Psoas muscle (tissue), 8 donors: ENCODE measurements around the gene SNRPF. TPM values are rescaled to one million over a fixed set of nuclear protein-coding genes. Genes with fewer than 3 reads are reported as not detected.

Experiments used
- ATAC-seq, 4 donors: fragments of 200-7000 bp; cut with Tn5 transposase; one replicate each; pipeline ENCODE4 v1.9.1; 2020; ENCODE audit warnings: moderate library complexity in 3 of 4, mild to moderate bottlenecking in 2 of 4
- DNase-seq, 2 donors: peaks; one replicate each; pipeline ENCODE4 v3.0.0-alpha.2; 2020
- H3K27ac ChIP-seq: fragments of 200-600 bp; one replicate; pipeline ENCODE4 v1.8.0; 2022
- H3K27me3 ChIP-seq, 3 donors: fragments of 200-600 bp in 1 of 3; one replicate each; pipeline versions ENCODE4 v1.6.1 to v1.8.0; 2013 to 2022; ENCODE audit warnings: low read length in 2 of 3, mild to moderate bottlenecking in 2 of 3, moderate library complexity in 1 of 3; ENCODE audit not compliant: insufficient read depth in 3 of 3
- H3K36me3 ChIP-seq, 2 donors: fragments of 200-600 bp in 1 of 2; one replicate each; pipeline versions ENCODE4 v1.6.1 to v1.8.0; 2013 to 2022; ENCODE audit warnings: low read depth in 1 of 2, mild to moderate bottlenecking in 1 of 2, moderate library complexity in 1 of 2; ENCODE audit not compliant: insufficient read depth in 1 of 2
- H3K4me1 ChIP-seq: fragments of 200-600 bp; one replicate; pipeline ENCODE4 v1.8.0; 2022
- H3K4me3 ChIP-seq: fragments of 200-600 bp; one replicate; pipeline ENCODE4 v1.8.0; 2022; ENCODE audit warnings: mild to moderate bottlenecking
- H3K9me3 ChIP-seq: fragments of 200-600 bp; one replicate; pipeline ENCODE4 v1.8.0; 2022
- CTCF ChIP-seq: fragments of 200-600 bp; IDR thresholded peaks from one replicate; pipeline ENCODE4 v1.8.0; 2022; ENCODE audit warnings: antibody characterized with exemption
- WGBS, 3 donors: extraction: QIAGEN DNeasy Blood & Tissue Kit; methylation state at CpG; one replicate each; pipeline versions ENCODE4 v1.1.6 to v1.1.7; 2013; 5-methylcytosine and 5-hydroxymethylcytosine counted together
- intact Hi-C, 2 donors: fragments of 100-400 bp; cut with DNase I; formaldehyde crosslinking; loops; one replicate each; pipeline versions ENCODE4 v1.11.0 to v1.14.2; 2022
- polyA plus RNA-seq, 3 donors: library from polyadenylated mRNA; stranded (reverse); fragments of 200-250 nt; gene quantifications; one replicate each; pipeline ENCODE4 v1.2.3, GENCODE V29; 2013
- total RNA-seq, 4 donors: library from RNA; stranded (reverse); fragmentation: NEBNext Ultra II Directional in 2 of 4; extraction: Animal tissue kit (Norgen Biotek cat#: 25700) in 2 of 4; gene quantifications; one replicate each; pipeline versions ENCODE4 v1.2.1 to v1.2.4, GENCODE V29; 2021 to 2023
- donor health status: healthy with polysubstance abuse.
- donor health status: DM: no; HTN: no; CAD: no; lungs with moderate emphysema.
- donor health status: Bipolar disorder and iron deficiency.
- donor health status: healthy.
- donor health status: DM: yes; HTN: yes; CAD: no.
- donor health status: DM: no; HTN: no; CAD: no.
- donor health status: DM: no; HTN: no; CAD: no.
- donor health status: DM: yes; HTN: yes; CAD: no.

Gene SNRPF
- total and polyA plus RNA-seq, 7 donors = 8.8 to 40.8 (median 13.7) TPM

GRCh38 chr12:95834572-95834971, 24.2 kb upstream of the SNRPF start:
- WGBS, 3 donors = 89 to 98% (median 90%) methylated on average over 1 of the region's 1 CpG
- no peak overlapping the region for H3K27ac ChIP-seq
- no peaks in the 10 kb centered on the region for H3K4me1 ChIP-seq
- DNase-seq = no peak
- intact Hi-C loops = no loop called here
- no peak for TF ChIP-seq CTCF
- no peak for ATAC-seq
- H3K4me3 ChIP-seq = no peak overlapping the region
- peaks cover 0 to 2% (median 0%) of the 10 kb centered on the region in 3 donors for H3K27me3 ChIP-seq
- H3K36me3 ChIP-seq = no peaks in the 10 kb centered on the region
- no peaks in the 10 kb centered on the region for H3K9me3 ChIP-seq

GRCh38 chr12:95836185-95836609, 22.6 kb upstream of the SNRPF start:
- no peaks in the 10 kb centered on the region for H3K4me1 ChIP-seq
- no peaks in the 10 kb centered on the region for H3K36me3 ChIP-seq
- ATAC-seq = no peak
- intact Hi-C loops = no loop called here
- no peaks in the 10 kb centered on the region for H3K27me3 ChIP-seq
- no peak overlapping the region for H3K27ac ChIP-seq
- 8 to 13% (median 8%) methylated on average over 3 of the region's 3 CpGs for WGBS, 3 donors
- H3K4me3 ChIP-seq = no peak overlapping the region
- no peaks in the 10 kb centered on the region for H3K9me3 ChIP-seq
- no peak for DNase-seq
- TF ChIP-seq CTCF = no peak

GRCh38 chr12:95836630-95837239, 22.0 kb upstream of the SNRPF start:
- intact Hi-C loops = no loop called here
- TF ChIP-seq CTCF = no peak
- Histone ChIP-seq H3K4me3 (no peak overlapping the region), H3K27me3 (no peaks in the 10 kb centered on the region), H3K36me3 (no peaks in the 10 kb centered on the region), H3K27ac (no peak overlapping the region), H3K9me3 (no peaks in the 10 kb centered on the region), H3K4me1 (no peaks in the 10 kb centered on the region)
- no peak for ATAC-seq
- 0 to 13% (median 5%) methylated on average over 1 of the region's 1 CpG for WGBS, 3 donors
- no peak for DNase-seq

- 45 to 54% (median 49%) methylated on average over 10 of the region's 10 CpGs for WGBS, 3 donors
- no peak for TF ChIP-seq CTCF
- H3K27ac ChIP-seq = no peak overlapping the region
- H3K4me1 ChIP-seq = no peaks in the 10 kb centered on the region
- ATAC-seq = no peak
- DNase-seq = no peak
- intact Hi-C loops = no loop called here
- H3K4me3 ChIP-seq = no peak overlapping the region
- no peaks in the 10 kb centered on the region for H3K27me3 ChIP-seq
- no peaks in the 10 kb centered on the region for H3K36me3 ChIP-seq
- H3K9me3 ChIP-seq = no peaks in the 10 kb centered on the region
Observed at GRCh38 chr12:95837240-95838038, 21.3 kb upstream of the SNRPF start.
